Small intestine (tissue), 7 donors: Measurements from ENCODE around the gene GADD45GIP1. TPM values are rescaled to one million over a fixed set of nuclear protein-coding genes. Genes with fewer than 3 reads are reported as not detected.
"Not testable (repeated sequence)": the region's sequence is repeated elsewhere in the genome, so short reads cannot be mapped to it uniquely, and the experiment has no call there.

ENCODE experiments used
- DNase-seq, 2 donors: peaks; one replicate each; pipeline versions ENCODE4 v3.0.0 to v3.0.0-alpha.2; 2013
- FAIRE-seq: peaks from 2 replicates; lab custom pipeline; 2012; peaks lifted over from hg19 to GRCh38; lab: Jason Lieb, UNC
- H3K27ac ChIP-seq, 3 donors: one replicate each; pipeline ENCODE4 v1.5.1; 2013; ENCODE audit warnings: low read length in 2 of 3, mild to moderate bottlenecking in 2 of 3, control low read depth in 1 of 3, inconsistent platforms in 1 of 3, low read depth in 1 of 3, moderate library complexity in 1 of 3
- H3K27me3 ChIP-seq, 3 donors: one replicate each; pipeline ENCODE4 v1.6.1; 2013; ENCODE audit warnings: low read length in 3 of 3, inconsistent platforms in 1 of 3; ENCODE audit not compliant: control insufficient read depth in 3 of 3, insufficient read depth in 3 of 3
- H3K36me3 ChIP-seq, 3 donors: one replicate each; pipeline ENCODE4 v1.6.1; 2013; ENCODE audit warnings: low read length in 3 of 3, inconsistent platforms in 1 of 3, low read depth in 1 of 3, mild to moderate bottlenecking in 1 of 3, moderate library complexity in 1 of 3; ENCODE audit not compliant: control insufficient read depth in 3 of 3, insufficient read depth in 2 of 3
- H3K4me1 ChIP-seq, 3 donors: one replicate each; pipeline ENCODE4 v1.6.1; 2013; ENCODE audit warnings: low read length in 2 of 3, inconsistent platforms in 1 of 3, low read depth in 1 of 3, mild to moderate bottlenecking in 1 of 3, moderate library complexity in 1 of 3; ENCODE audit not compliant: control insufficient read depth in 3 of 3, insufficient read depth in 2 of 3
- H3K4me3 ChIP-seq, 3 donors: one replicate each; pipeline ENCODE4 v1.5.1; 2013; ENCODE audit warnings: low read length in 3 of 3, control low read depth in 1 of 3, inconsistent platforms in 1 of 3, low read depth in 1 of 3, mild to moderate bottlenecking in 1 of 3, moderate library complexity in 1 of 3
- H3K9me3 ChIP-seq, 2 donors: one replicate each; pipeline ENCODE4 v1.6.1; 2013; ENCODE audit warnings: low read depth in 1 of 2, low read length in 1 of 2; ENCODE audit not compliant: control insufficient read depth in 2 of 2, insufficient read depth in 1 of 2
- WGBS, 3 donors: extraction: QIAGEN DNeasy Blood & Tissue Kit; methylation state at CpG; one replicate each; pipeline ENCODE4 v1.1.7; 2013; 5-methylcytosine and 5-hydroxymethylcytosine counted together
- polyA plus RNA-seq, 4 donors: library from polyadenylated mRNA; stranded (reverse) in 3 of 4; unstranded in 1 of 4; fragments of 200-250 nt in 3 of 4; fragments of 120-200 nt in 1 of 4; gene quantifications; one replicate each; pipeline versions ENCODE4 v1.2.1 to v1.2.3, GENCODE V29; 2013
- donor health status: healthy with polysubstance abuse.
- donor health status: control.
- donor health status: control.
- donor health status: Bipolar disorder and iron deficiency.
- donor health status: healthy.

GADD45GIP1 gene
- polyA plus RNA-seq, 4 donors = 27.0 to 42.2 (median 36.1) TPM

DNA sequence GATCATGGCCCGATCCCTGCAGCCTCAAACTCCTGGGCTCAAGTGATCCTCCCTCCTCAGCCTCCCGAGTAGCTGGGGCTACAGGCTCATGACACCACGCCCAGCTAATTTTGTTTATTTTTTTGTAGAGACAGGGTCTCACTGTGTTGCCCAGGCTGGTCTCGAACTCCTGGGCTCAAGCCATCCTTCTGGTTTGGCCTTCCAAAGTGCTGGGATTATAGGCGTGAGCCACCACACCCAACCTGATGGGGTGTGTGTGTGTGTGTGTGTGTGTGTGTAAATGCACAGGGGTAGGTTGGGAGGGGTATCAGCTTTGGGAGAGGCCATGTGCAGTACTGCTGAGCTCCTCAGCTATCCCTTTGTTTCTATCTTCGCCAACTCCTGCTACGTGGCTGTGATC, 19.1 kb upstream of the GADD45GIP1 start:
- H3K36me3 ChIP-seq, H3K9me3 ChIP-seq, H3K27me3 ChIP-seq, H3K4me3 ChIP-seq, H3K4me1 ChIP-seq, FAIRE-seq, DNase-seq, H3K27ac ChIP-seq: not testable (repeated sequence)
- 62 to 71% (median 69%) methylated on average over 7 of the region's 7 CpGs for WGBS, 3 donors

DNA sequence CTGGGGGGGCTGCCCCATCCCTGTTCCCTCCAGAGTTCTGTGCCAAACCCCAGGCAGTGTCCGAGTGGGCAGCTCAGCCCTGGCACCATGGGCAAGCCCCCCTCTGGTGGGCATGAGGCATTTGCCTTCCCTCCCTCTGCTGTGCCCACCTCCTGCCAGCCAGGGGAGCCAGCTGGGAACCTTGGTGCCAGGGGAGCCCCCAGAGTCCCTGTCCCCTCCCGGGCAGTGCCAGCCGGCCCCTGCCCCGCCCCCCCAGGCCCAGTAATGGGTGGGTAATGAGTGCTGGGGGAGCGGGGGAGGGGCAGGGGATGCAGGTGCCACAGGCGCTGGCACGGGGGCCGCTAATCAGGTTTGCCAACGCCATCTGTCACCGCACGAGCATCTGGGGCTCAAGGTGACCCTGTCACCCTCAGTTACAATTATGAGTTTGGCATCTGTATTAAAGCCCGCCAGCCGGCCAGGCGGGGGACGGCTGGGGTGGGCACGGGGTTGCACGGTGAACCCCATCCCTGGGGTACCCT, 18.3 kb upstream of the GADD45GIP1 start:
- Histone ChIP-seq H3K4me3 (no peak overlapping the region), H3K27me3 (peaks cover 0 to 2% (median 0%) of the 10 kb centered on the region in 3 donors), H3K9me3 (no peaks in the 10 kb centered on the region), H3K4me1 (no peaks in the 10 kb centered on the region), H3K27ac (no peak overlapping the region), H3K36me3 (no peaks in the 10 kb centered on the region)
- FAIRE-seq (no peak), DNase-seq (no peak)
- WGBS, 3 donors = 38 to 65% (median 52%) methylated on average over 14 to 17 of the region's 17 CpGs

DNA sequence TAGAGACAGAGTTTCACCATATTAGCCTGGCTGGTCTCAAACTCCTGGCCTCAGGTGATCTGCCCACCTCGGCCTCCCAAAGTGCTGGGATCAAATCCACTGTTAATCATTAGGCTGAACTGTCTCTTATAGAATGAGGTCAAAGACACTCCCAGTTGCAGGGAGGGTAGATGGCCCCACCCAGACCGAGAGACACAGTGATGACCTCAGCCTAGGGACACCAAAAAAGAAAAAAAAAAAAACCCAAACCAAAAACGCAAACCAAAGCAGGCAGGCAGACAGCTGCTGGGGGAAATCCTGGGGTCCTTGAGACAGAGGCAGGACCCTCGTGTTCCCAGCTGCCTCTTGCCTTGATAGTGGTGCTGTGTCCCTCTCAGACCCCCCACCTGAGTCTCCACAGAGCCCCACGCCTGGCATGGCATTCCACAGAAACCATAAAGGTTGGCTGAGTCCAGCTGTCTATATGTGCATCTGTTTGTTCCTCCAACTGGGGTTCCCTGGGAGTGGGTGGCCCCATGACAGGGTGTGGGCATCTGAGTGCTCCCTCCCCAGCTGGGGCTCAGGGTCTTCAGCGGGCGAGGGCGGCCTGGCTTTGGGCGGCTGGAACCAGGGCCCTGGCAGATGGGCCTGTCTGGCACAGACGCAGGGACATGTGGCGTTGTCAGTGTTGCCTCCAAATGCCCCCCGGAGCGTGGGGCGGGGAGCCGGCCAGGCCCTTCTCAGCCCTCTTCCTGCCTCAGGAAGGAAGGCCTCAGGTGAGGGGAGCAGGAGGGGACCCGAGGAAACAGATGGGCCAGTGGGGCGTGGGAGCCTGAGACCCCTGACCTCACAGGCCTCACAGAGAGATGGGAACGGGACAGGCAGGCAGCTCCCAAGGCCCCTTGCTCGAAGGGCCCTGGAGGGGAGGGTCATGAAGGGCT, 17.5 kb upstream of the GADD45GIP1 start:
- no peaks in the 10 kb centered on the region for H3K9me3 ChIP-seq
- no peak overlapping the region for H3K4me3 ChIP-seq
- FAIRE-seq (no peak), DNase-seq (no peak)
- H3K36me3 ChIP-seq = no peaks in the 10 kb centered on the region
- WGBS, 3 donors = 57 to 61% (median 58%) methylated on average over 14 to 19 of the region's 19 CpGs
- no peaks in the 10 kb centered on the region for H3K4me1 ChIP-seq
- H3K27me3 ChIP-seq = peaks cover 0 to 2% (median 0%) of the 10 kb centered on the region in 3 donors
- no peak overlapping the region for H3K27ac ChIP-seq

GRCh38 chr19:12973236-12973635, 16.2 kb upstream of the GADD45GIP1 start:
- Histone ChIP-seq H3K36me3 (no peaks in the 10 kb centered on the region), H3K27me3 (peaks cover 0 to 2% (median 0%) of the 10 kb centered on the region in 3 donors), H3K27ac (no peak overlapping the region), H3K4me3 (no peak overlapping the region), H3K4me1 (no peaks in the 10 kb centered on the region), H3K9me3 (no peaks in the 10 kb centered on the region)
- no peak for FAIRE-seq
- no peak for DNase-seq
- 88 to 91% (median 90%) methylated on average over 16 of the region's 16 CpGs for WGBS, 3 donors

DNA sequence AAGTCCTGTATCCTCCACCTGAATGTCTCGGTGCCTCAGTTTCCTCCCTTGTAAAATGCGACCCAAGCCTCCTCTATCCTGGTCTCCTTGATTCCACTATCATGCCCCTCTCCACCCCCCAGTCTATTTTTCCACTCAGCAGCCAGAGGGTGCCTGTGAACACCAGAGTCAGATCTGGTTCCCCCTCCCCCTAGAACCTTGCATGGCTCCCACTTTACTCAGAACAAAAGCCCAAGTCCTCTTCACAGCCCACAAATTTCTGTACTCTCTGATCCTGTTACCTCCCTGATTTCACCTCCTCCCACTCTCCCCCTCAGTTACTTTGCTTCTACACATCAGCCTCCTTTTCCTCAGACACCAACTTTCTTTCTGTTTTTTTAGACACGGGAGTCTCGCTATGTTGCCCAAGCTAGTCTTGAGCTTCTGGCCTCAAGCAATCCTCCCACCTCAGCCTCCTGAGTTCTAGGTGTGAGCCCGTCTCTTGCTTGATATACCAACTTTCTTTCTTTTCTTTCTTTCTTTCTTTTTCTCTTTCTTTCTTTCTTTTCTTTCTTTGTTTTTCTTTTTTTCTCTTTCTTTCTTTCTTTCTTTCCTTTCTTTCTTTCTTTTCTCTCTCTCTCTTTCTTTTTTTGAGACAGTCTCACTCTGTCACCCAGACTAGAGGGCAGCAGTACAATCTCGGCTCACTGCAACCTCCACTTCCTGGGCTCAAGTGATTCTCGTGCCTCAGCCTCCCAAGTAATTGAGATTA, 13.2 kb upstream of the GADD45GIP1 start:
- 80 to 91% (median 81%) methylated on average over 7 of the region's 7 CpGs for WGBS, 3 donors
- H3K4me3 ChIP-seq = no peak overlapping the region
- H3K36me3 ChIP-seq = no peaks in the 10 kb centered on the region
- no peak overlapping the region for H3K27ac ChIP-seq
- peaks cover 0 to 5% (median 0%) of the 10 kb centered on the region in 3 donors for H3K4me1 ChIP-seq
- H3K27me3 ChIP-seq = no peaks in the 10 kb centered on the region
- DNase-seq (no peak), FAIRE-seq (no peak)
- H3K9me3 ChIP-seq = no peaks in the 10 kb centered on the region

DNA sequence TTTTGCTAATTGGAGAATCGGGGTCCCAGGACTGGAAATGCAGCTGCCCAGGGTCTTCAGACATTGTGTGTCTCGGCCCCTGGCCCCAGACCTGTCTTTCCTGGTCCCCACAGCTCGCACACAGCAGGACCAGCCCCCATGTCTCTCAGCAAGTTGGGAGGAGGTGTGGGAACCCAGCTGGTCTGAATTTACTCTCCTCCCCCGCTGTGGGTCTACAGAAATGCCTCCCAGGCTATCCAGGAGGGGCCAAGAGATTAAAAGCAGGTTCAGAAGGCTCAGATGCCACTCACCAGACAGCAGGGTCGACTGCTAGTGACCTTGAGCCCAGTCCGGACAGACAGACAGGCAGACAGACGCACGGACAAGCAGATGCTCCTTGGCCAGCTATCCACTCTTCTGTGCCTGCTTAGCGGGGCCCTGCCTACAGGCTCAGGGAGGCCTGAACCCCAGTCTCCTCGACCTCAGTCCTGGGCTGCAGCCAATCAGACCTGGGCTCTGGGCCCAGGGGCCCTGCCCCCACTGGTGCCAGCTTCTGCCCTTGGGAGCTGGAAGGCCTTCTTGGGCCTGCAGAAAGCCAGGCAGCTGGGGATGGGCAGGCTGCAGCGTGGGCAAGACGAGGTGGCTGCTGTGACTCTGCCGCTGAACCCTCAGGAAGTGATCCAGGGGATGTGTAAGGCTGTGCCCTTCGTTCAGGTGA, 12.4 kb upstream of the GADD45GIP1 start, which contains the start of gene DAND5:
DAND5 (plus strand) TSS at position 285 of the 697 bp plus-strand sequence; CDS start at position 370, 85 bp downstream.
- no peaks in the 10 kb centered on the region for H3K27me3 ChIP-seq
- peaks cover 0 to 8% (median 0%) of the 10 kb centered on the region in 3 donors for H3K4me1 ChIP-seq
- FAIRE-seq = no peak
- H3K27ac ChIP-seq = no peak within 1 kb of the TSS
- H3K4me3 ChIP-seq = no peak within 1 kb of the TSS
- WGBS, 3 donors = 44 to 53% (median 47%) methylated on average over 14 of the region's 14 CpGs
- no peak for DNase-seq
- no peaks in the 10 kb centered on the region for H3K9me3 ChIP-seq
- no peaks in the 10 kb centered on the region for H3K36me3 ChIP-seq

DNA sequence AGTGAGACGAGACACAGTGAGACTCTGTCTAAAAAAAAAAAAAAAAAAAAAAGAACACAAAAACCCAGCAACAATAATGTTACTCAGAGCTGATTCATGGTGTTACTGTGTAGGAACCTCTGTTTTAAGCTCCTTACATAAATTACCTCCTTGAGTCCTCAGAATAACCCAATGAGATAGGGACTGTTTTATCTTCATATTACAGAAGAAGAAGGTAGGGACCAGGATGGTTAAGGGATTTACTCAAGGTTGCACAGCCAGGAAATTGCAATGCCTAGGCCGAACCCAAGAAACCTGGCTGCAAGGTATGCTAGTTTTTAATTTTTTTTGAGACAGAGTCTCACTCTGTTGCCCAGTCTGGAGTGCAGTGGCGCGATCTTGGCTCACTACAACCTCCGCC, 10.9 kb upstream of the GADD45GIP1 start:
- FAIRE-seq (no peak), DNase-seq (no peak)
- no peaks in the 10 kb centered on the region for H3K9me3 ChIP-seq
- H3K27me3 ChIP-seq = no peaks in the 10 kb centered on the region
- H3K4me3 ChIP-seq = no peak overlapping the region
- 91 to 99% (median 94%) methylated on average over 5 of the region's 5 CpGs for WGBS, 3 donors
- no peak overlapping the region for H3K27ac ChIP-seq
- peaks cover 0 to 8% (median 0%) of the 10 kb centered on the region in 3 donors for H3K4me1 ChIP-seq
- H3K36me3 ChIP-seq = no peaks in the 10 kb centered on the region

DNA sequence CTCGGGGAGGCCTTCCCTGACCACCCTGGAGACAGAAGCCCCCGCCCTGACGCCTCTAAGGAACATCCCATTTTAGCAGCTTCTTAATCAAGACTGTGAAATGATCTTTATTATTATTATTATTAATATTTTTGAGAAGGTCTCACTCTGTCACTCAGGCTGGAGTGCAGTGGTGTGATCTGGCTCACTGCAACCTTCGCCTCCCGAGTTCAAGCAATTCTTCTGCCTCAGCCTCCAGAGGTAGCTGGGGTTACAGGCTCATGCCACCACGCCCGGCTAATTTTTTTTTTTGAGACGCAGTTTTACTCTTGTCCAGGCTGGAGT, 8.8 kb upstream of the GADD45GIP1 start:
- peak overlapping the region in 1 of 3 donors; percentile 58 for H3K4me3 ChIP-seq
- H3K4me1 ChIP-seq = peaks cover 0 to 8% (median 0%) of the 10 kb centered on the region in 3 donors
- WGBS, 3 donors = 25 to 44% (median 42%) methylated on average over 8 of the region's 8 CpGs
- no peaks in the 10 kb centered on the region for H3K36me3 ChIP-seq
- H3K27ac ChIP-seq = no peak overlapping the region
- no peaks in the 10 kb centered on the region for H3K27me3 ChIP-seq
- FAIRE-seq (no peak), DNase-seq (no peak)
- H3K9me3 ChIP-seq = no peaks in the 10 kb centered on the region
